ENCODE measurements around the gene ULBP1. TPM values are rescaled to one million over a fixed set of nuclear protein-coding genes. Genes with fewer than 3 reads are reported as not detected.
"Not testable (repeated sequence)": the region's sequence is repeated elsewhere in the genome, so short reads cannot be mapped to it uniquely, and the experiment has no call there.

The ULBP1 gene
- total RNA-seq, 1 donor: 1.7 TPM

GRCh38 chr6:150001295-150002008, 37.7 kb downstream of the ULBP1 start:
- TF ChIP-seq CTCF (IDR thresholded peaks at IDR 0.05; ENCODE audit: insufficient read depth, low read length): no peak
- DNase-seq (ENCODE audit: low read depth): no peak
- no peak overlapping the region for H3K4me3 ChIP-seq (ENCODE audit: low read depth, low read length)

- no peak for DNase-seq (ENCODE audit: low read depth)
- no peak for TF ChIP-seq CTCF (IDR thresholded peaks at IDR 0.05; ENCODE audit: insufficient read depth, low read length)
- H3K4me3 ChIP-seq (ENCODE audit: low read depth, low read length): no peak overlapping the region
These were observed 39.0 kb downstream of the ULBP1 start for GRCh38 chr6:150002710-150003109.

- not testable (repeated sequence) for DNase-seq (ENCODE audit: low read depth); H3K4me3 ChIP-seq (ENCODE audit: low read depth, low read length)
These were observed 39.9 kb downstream of the ULBP1 start for GRCh38 chr6:150003599-150003998.

- H3K4me3 ChIP-seq (ENCODE audit: low read depth, low read length): peak overlapping the region; percentile 66
- no peak for TF ChIP-seq CTCF (IDR thresholded peaks at IDR 0.05; ENCODE audit: insufficient read depth, low read length)
- DNase-seq (ENCODE audit: low read depth): no peak
These were observed 40.5 kb downstream of the ULBP1 start for GRCh38 chr6:150004101-150004782.

- peak overlapping the region; percentile 66 for H3K4me3 ChIP-seq (ENCODE audit: low read depth, low read length)
- DNase-seq (ENCODE audit: low read depth): peak; percentile 75
- no peak for TF ChIP-seq CTCF (IDR thresholded peaks at IDR 0.05; ENCODE audit: insufficient read depth, low read length)
These were observed 41.3 kb downstream of the ULBP1 start for GRCh38 chr6:150004783-150005717.

GRCh38 chr6:150005761-150006651, 42.3 kb downstream of the ULBP1 start:
- no peak overlapping the region for H3K4me3 ChIP-seq (ENCODE audit: low read depth, low read length)
- DNase-seq (ENCODE audit: low read depth): no peak
- no peak for TF ChIP-seq CTCF (IDR thresholded peaks at IDR 0.05; ENCODE audit: insufficient read depth, low read length)

All from fibroblast of the aortic adventitia (primary cell).